H1 (cell line): ENCODE data around the gene CELA2A.
"Not testable (repeated sequence)": the region's sequence is repeated elsewhere in the genome, so short reads cannot be mapped to it uniquely, and the experiment has no call there.

ENCODE experiments used
- RXRA ChIP-seq: IDR thresholded peaks from 2 replicates; pipeline ENCODE4 v1.6.1; 2011; ENCODE audit warnings: low read depth, mild to moderate bottlenecking, low read length, moderate library complexity; ENCODE audit not compliant: insufficient read depth
- TF ChIP-seq, protein P1 (sequence below), 3 experiments: IDR thresholded peaks; 1 replicate in 2 of 3; 2 replicates in 1 of 3; pipeline versions ENCODE4 v1.5.1 to v1.6.1; 2011; ENCODE audit warnings: low read length in 3 of 3, mild to moderate bottlenecking in 3 of 3, inconsistent platforms in 2 of 3, low read depth in 1 of 3, moderate library complexity in 1 of 3; ENCODE audit not compliant: insufficient read depth in 1 of 3; ENCODE audit errors: control extremely low read depth in 1 of 3
- TF ChIP-seq, protein P2 (sequence below): IDR thresholded peaks from 2 replicates; pipeline ENCODE4 v1.6.1; 2012; ENCODE audit warnings: inconsistent platforms

DNA sequence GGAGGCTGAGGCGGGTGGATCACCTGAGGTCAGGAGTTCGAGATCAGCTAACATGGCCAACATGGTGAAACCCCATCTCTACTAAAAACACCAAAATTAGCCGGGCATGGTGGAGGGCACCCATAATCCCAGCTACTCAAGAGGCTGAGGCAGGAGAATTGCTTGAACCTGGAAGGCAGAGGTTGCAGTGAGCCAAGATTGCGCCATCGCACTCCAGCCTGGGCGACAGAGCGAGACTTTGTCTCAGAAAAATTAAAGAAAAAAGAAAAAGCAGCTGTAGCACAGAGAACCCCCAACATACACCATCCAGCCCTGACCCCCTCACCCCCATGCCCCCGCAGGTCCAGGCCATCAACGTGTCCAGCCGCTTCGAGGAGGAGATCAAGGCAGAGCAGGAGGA, 28.3 kb upstream of the CELA2A start:
- not testable (repeated sequence) for TF ChIP-seq RXRA
- TF ChIP-seq, protein P1, sequence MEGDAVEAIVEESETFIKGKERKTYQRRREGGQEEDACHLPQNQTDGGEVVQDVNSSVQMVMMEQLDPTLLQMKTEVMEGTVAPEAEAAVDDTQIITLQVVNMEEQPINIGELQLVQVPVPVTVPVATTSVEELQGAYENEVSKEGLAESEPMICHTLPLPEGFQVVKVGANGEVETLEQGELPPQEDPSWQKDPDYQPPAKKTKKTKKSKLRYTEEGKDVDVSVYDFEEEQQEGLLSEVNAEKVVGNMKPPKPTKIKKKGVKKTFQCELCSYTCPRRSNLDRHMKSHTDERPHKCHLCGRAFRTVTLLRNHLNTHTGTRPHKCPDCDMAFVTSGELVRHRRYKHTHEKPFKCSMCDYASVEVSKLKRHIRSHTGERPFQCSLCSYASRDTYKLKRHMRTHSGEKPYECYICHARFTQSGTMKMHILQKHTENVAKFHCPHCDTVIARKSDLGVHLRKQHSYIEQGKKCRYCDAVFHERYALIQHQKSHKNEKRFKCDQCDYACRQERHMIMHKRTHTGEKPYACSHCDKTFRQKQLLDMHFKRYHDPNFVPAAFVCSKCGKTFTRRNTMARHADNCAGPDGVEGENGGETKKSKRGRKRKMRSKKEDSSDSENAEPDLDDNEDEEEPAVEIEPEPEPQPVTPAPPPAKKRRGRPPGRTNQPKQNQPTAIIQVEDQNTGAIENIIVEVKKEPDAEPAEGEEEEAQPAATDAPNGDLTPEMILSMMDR (IDR thresholded peaks at IDR 0.05; ENCODE audit: control extremely low read depth in 1 of 3, insufficient read depth in 1 of 3, low read depth in 1 of 3, low read length in 3 of 3), result not testable (repeated sequence)
- TF ChIP-seq, protein P2, sequence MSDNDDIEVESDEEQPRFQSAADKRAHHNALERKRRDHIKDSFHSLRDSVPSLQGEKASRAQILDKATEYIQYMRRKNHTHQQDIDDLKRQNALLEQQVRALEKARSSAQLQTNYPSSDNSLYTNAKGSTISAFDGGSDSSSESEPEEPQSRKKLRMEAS, result not testable (repeated sequence)
